ENCODE results near the gene EDN3. TPM values are rescaled to one million over a fixed set of nuclear protein-coding genes. Genes with fewer than 3 reads are reported as not detected.

The EDN3 gene
- total and polyA plus RNA-seq, 2 of the 8 experiments (the other 6 are each of a cell fraction or from before 2014, with no cell fraction given): 0.17 to 0.38 TPM

GRCh38 chr20:59320426-59320825 is 20.0 kb downstream of the EDN3 start:
- no peaks in the 10 kb centered on the region for H3K79me2 ChIP-seq (ENCODE audit: control insufficient read depth in 1 of 2, insufficient read depth in 2 of 2, low read length in 2 of 2)
- H3K27ac ChIP-seq (ENCODE audit: low read depth, low read length): no peak overlapping the region
- no peak overlapping the region for H2BK15ac ChIP-seq (ENCODE audit: low read length)
- H3K4me1 ChIP-seq (replicated peaks in 1 of 4; ENCODE audit: control insufficient read depth in 3 of 4, insufficient read depth in 4 of 4, low read length in 3 of 4): peaks cover 0 to 2% (median 0%) of the 10 kb centered on the region in 4 experiments; a peak in 1 of 7 replicates
- H3K4me2 ChIP-seq (ENCODE audit: insufficient read depth in 1 of 2, low read depth in 2 of 2, low read length in 2 of 2): no peak overlapping the region
- no peak overlapping the region for H2BK5ac ChIP-seq (ENCODE audit: low read depth, low read length)
- FAIRE-seq: no peak
- H3K23me2 ChIP-seq (ENCODE audit: low read depth, low read length): no peaks in the 10 kb centered on the region
- H3K36me3 ChIP-seq (ENCODE audit: control insufficient read depth in 2 of 4, insufficient read depth in 4 of 4, low read length in 3 of 4): no peaks in the 10 kb centered on the region
- no peak overlapping the region for H2BK120ac ChIP-seq (replicated peaks; ENCODE audit: low read depth, low read length)
- H2AK5ac ChIP-seq (ENCODE audit: low read depth, low read length): no peak overlapping the region
- no peaks in the 10 kb centered on the region for H3K79me1 ChIP-seq (ENCODE audit: low read depth, low read length)
- ChIA-PET CTCF (ENCODE audit: partially characterized antibody) (interaction anchor here (0.9 to 1.4 kb wide), 2 partner anchors 9 to 84 kb away, joined by 3 to 4 read pairs; no protein-coding TSS in a partner anchor), POLR2A (ENCODE audit: partially characterized antibody) (no interaction called here)
- DNase-seq (ENCODE audit: low read depth in 1 of 2, low spot score in 2 of 2): no peak
- H4K5ac ChIP-seq (ENCODE audit: insufficient read length, low read depth, low read length): no peak overlapping the region
- no peak overlapping the region for H2BK12ac ChIP-seq (ENCODE audit: low read depth, low read length)
- WGBS, 2 experiments (ENCODE audit: extremely low coverage in 1 of 2, insufficient coverage in 1 of 2, insufficient read length in 1 of 2, insufficient replicate concordance in 2 of 2, low coverage in 1 of 2, low lambda C conversion rate in 2 of 2, missing lambda C conversion rate in 1 of 2): 91% methylated on average over 7 of the region's 10 CpGs; no CpG with 5 or more reads in 1 of the 2 experiments
- H3K27me3 ChIP-seq (replicated peaks in 1 of 4; ENCODE audit: control insufficient read depth in 3 of 4, extremely low read depth in 1 of 4, insufficient read depth in 3 of 4, low read length in 3 of 4): no peaks in the 10 kb centered on the region; a peak in 1 of 7 replicates
- no peak overlapping the region for H3K23ac ChIP-seq (ENCODE audit: insufficient read length)
- no peak overlapping the region for H2BK20ac ChIP-seq (ENCODE audit: low read length)
- H3K4ac ChIP-seq (replicated peaks; ENCODE audit: insufficient read length, low read depth, low read length): no peak overlapping the region
- H3K56ac ChIP-seq (replicated peaks; ENCODE audit: insufficient read length, low read depth, low read length): no peak overlapping the region
- H3K14ac ChIP-seq (ENCODE audit: insufficient read length): no peak overlapping the region
- no peak overlapping the region for H3K4me3 ChIP-seq (ENCODE audit: extremely low read depth in 1 of 4, insufficient read depth in 2 of 4, low read depth in 3 of 4, low read length in 4 of 4)
- H4K8ac ChIP-seq (ENCODE audit: extremely low read depth, insufficient read depth, low read length): no peak overlapping the region
- H3K9me3 ChIP-seq (ENCODE audit: insufficient read depth in 2 of 2, low read depth in 1 of 2, low read length in 1 of 2): no peaks in the 10 kb centered on the region
- no peak overlapping the region for H3K18ac ChIP-seq (ENCODE audit: extremely low read depth, low read length)
- no peak overlapping the region for H3K9ac ChIP-seq (replicated peaks in 1 of 4; ENCODE audit: extremely low read depth in 1 of 4, low read depth in 3 of 4, low read length in 3 of 4)
- H4K91ac ChIP-seq (replicated peaks; ENCODE audit: insufficient read length, low read length): no peak overlapping the region
- H2AFZ ChIP-seq (ENCODE audit: low read length): no peak overlapping the region
- H4K20me1 ChIP-seq (replicated peaks in 1 of 2; ENCODE audit: control insufficient read depth in 1 of 2, insufficient read depth in 2 of 2, low read length in 2 of 2): no peaks in the 10 kb centered on the region
- TF ChIP-seq MAX (IDR thresholded peaks at IDR 0.05) (no peak), BACH1 (IDR thresholded peaks at IDR 0.05; ENCODE audit: low read length) (no peak), TBP (IDR thresholded peaks at IDR 0.05; ENCODE audit: low read depth, low read length) (no peak), FOSL1 (IDR thresholded peaks at IDR 0.05; ENCODE audit: insufficient read depth, low read depth, low read length) (no peak), SRF (IDR thresholded peaks at IDR 0.05; ENCODE audit: low read depth, low read length) (no peak), HDAC6 (IDR thresholded peaks at IDR 0.05; ENCODE audit: low read depth, low read length) (no peak), CHD1 (IDR thresholded peaks at IDR 0.05; ENCODE audit: low read depth, low read length) (no peak), TCF12 (IDR thresholded peaks at IDR 0.05; ENCODE audit: low read depth, low read length) (no peak), TEAD4 (IDR thresholded peaks at IDR 0.05; ENCODE audit: low read depth, low read length) (no peak), CHD2 (IDR thresholded peaks at IDR 0.05; ENCODE audit: low read length) (no peak), E2F6 (IDR thresholded peaks at IDR 0.05) (no peak), POLR2AphosphoS5 (IDR thresholded peaks at IDR 0.05; ENCODE audit: low read depth, low read length) (no peak), NRF1 (IDR thresholded peaks at IDR 0.05; ENCODE audit: low read depth, low read length) (no peak), JUN (IDR thresholded peaks at IDR 0.05; ENCODE audit: low read depth, low read length) (no peak), HDAC2 (IDR thresholded peaks at IDR 0.05; ENCODE audit: borderline replicate concordance in 1 of 2, low read depth in 2 of 2, low read length in 2 of 2) (no peak)
